Liver (tissue), 3 donors: ENCODE data around the gene UGT1A5.

Source experiments
- JUND ChIP-seq, 2 donors: IDR thresholded peaks; 2 replicates each; pipeline ENCODE4 v1.6.1; 2016; ENCODE audit warnings: antibody characterized with exemption in 2 of 2
- YY1 ChIP-seq: IDR thresholded peaks from 2 replicates; pipeline ENCODE4 v1.6.1; 2016; ENCODE audit warnings: antibody characterized with exemption, mild to moderate bottlenecking
- TF ChIP-seq, protein P1 (sequence below): fragments of 150-350 bp; IDR thresholded peaks from 2 replicates; pipeline ENCODE4 v1.5.1; 2017; ENCODE audit warnings: improper control_type of control experiment, low read depth, low read length; ENCODE audit not compliant: missing input control
- donor health status: healthy.
- donor health status: healthy.

DNA sequence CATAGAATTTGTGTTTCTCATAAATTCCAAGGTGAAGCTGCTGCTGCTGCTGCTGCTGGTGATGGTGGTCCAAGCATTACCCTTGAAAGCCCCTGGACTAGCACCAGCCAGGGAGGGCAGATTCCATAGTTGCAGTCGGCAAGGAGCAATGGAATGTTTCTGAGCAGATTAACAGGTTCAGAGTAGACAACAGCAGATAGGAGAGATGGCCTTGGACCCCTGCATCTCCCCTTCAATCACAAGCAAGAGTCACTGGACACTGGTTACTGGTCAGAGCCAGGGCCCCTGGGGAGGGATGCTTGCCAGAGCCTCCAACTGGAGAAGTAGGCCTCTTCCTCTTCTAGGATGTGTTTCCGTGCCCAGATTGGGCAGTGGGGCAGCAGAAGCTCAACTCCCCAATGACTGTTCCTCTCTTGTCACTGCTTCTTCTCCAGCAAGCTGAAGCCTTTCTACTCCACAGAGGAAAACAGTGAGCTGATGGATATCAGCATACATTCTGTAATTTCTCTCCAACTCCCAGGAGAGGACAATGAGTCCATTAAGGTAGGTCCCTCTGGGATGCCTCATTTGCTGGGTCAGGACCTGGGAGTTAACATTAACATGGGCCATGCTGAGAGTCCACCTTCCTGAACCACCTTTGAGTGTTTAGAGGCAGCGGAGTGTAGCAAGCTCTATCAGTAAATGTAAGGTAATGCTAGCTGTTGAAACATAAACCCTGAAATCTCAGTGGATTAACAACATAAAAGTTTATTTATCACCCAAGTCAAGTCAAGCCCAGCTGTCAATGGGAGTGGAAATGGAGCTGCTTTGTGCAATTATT lies 100.7 kb downstream of the UGT1A5 start:
- TF ChIP-seq, protein P1, sequence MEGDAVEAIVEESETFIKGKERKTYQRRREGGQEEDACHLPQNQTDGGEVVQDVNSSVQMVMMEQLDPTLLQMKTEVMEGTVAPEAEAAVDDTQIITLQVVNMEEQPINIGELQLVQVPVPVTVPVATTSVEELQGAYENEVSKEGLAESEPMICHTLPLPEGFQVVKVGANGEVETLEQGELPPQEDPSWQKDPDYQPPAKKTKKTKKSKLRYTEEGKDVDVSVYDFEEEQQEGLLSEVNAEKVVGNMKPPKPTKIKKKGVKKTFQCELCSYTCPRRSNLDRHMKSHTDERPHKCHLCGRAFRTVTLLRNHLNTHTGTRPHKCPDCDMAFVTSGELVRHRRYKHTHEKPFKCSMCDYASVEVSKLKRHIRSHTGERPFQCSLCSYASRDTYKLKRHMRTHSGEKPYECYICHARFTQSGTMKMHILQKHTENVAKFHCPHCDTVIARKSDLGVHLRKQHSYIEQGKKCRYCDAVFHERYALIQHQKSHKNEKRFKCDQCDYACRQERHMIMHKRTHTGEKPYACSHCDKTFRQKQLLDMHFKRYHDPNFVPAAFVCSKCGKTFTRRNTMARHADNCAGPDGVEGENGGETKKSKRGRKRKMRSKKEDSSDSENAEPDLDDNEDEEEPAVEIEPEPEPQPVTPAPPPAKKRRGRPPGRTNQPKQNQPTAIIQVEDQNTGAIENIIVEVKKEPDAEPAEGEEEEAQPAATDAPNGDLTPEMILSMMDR, result no peak
- no peak for TF ChIP-seq JUND (IDR thresholded peaks at IDR 0.05)
- TF ChIP-seq YY1, result no peak
